ENCODE measurements around the gene GABRR3.

Gene GABRR3

GRCh38 chr3:98049271-98049670 lies 14.2 kb upstream of the GABRR3 start:
- no peak for DNase-seq (ENCODE audit: low read depth)
- H3K4me3 ChIP-seq (ENCODE audit: low read depth, low read length): no peak overlapping the region
- TF ChIP-seq CTCF (IDR thresholded peaks at IDR 0.05; ENCODE audit: insufficient read depth, low read depth, low read length, missing control alignments): no peak

GRCh38 chr3:98048586-98048985 lies 13.5 kb upstream of the GABRR3 start:
- no peak for DNase-seq (ENCODE audit: low read depth)
- no peak for TF ChIP-seq CTCF (IDR thresholded peaks at IDR 0.05; ENCODE audit: insufficient read depth, low read depth, low read length, missing control alignments)
- no peak overlapping the region for H3K4me3 ChIP-seq (ENCODE audit: low read depth, low read length)

- DNase-seq (ENCODE audit: low read depth): no peak
- no peak overlapping the region for H3K4me3 ChIP-seq (ENCODE audit: low read depth, low read length)
- TF ChIP-seq CTCF (IDR thresholded peaks at IDR 0.05; ENCODE audit: insufficient read depth, low read depth, low read length, missing control alignments): no peak
These were observed 6.2 kb upstream of the GABRR3 start for GRCh38 chr3:98041350-98041749.

GRCh38 chr3:98039322-98040024 lies 4.4 kb upstream of the GABRR3 start:
- H3K4me3 ChIP-seq (ENCODE audit: low read depth, low read length): peak overlapping the region; percentile 46
- peak; percentile 91 for DNase-seq (ENCODE audit: low read depth)
- peak; percentile 78 for TF ChIP-seq CTCF (IDR thresholded peaks at IDR 0.05; ENCODE audit: insufficient read depth, low read depth, low read length, missing control alignments)

- H3K4me3 ChIP-seq (ENCODE audit: low read depth, low read length): peak overlapping the region; percentile 46
- DNase-seq (ENCODE audit: low read depth): no peak
- TF ChIP-seq CTCF (IDR thresholded peaks at IDR 0.05; ENCODE audit: insufficient read depth, low read depth, low read length, missing control alignments): no peak
These were observed 3.8 kb upstream of the GABRR3 start for GRCh38 chr3:98038876-98039275.

- no peak overlapping the region for H3K4me3 ChIP-seq (ENCODE audit: low read depth, low read length)
- no peak for DNase-seq (ENCODE audit: low read depth)
- TF ChIP-seq CTCF (IDR thresholded peaks at IDR 0.05; ENCODE audit: insufficient read depth, low read depth, low read length, missing control alignments): no peak
These were observed 3.2 kb upstream of the GABRR3 start for GRCh38 chr3:98038286-98038685.

- TF ChIP-seq CTCF (IDR thresholded peaks at IDR 0.05; ENCODE audit: insufficient read depth, low read depth, low read length, missing control alignments): no peak
- no peak overlapping the region for H3K4me3 ChIP-seq (ENCODE audit: low read depth, low read length)
- DNase-seq (ENCODE audit: low read depth): no peak
These were observed 629 bp downstream of the GABRR3 start for GRCh38 chr3:98034486-98034885.
